OCI-LY1 (cell line): Measurements from ENCODE around the gene MFSD11.

Experiments
- H2AFZ ChIP-seq: fragments of 200-600 bp; sonication (generic), shearing (Covaris generic); 2 replicates; pipeline ENCODE4 v1.6.0; 2014; ENCODE audit warnings: antibody characterized with exemption, mild to moderate bottlenecking, low read length
- H3F3A ChIP-seq: fragments of 200-600 bp; sonication (generic), shearing (Covaris generic); 2 replicates; pipeline ENCODE4 v1.6.0; 2014; ENCODE audit warnings: mild to moderate bottlenecking, antibody characterized with exemption, low read length, moderate library complexity; ENCODE audit not compliant: insufficient read depth
- H3K27ac ChIP-seq: fragments of 200-600 bp; sonication (generic); 2 replicates; pipeline ENCODE4 v1.5.1; 2014; ENCODE audit warnings: low read length, mixed run types, mild to moderate bottlenecking, low read depth; ENCODE audit not compliant: poor library complexity, severe bottlenecking
- H3K27me3 ChIP-seq: fragments of 200-600 bp; sonication (generic); 2 replicates; pipeline ENCODE4 v1.6.0; 2014; ENCODE audit warnings: antibody characterized with exemption, mild to moderate bottlenecking, low read length, moderate library complexity; ENCODE audit not compliant: insufficient read depth
- H3K36me3 ChIP-seq: fragments of 200-600 bp; sonication (generic); 2 replicates; pipeline ENCODE4 v1.6.1; 2014; ENCODE audit warnings: mild to moderate bottlenecking, antibody characterized with exemption, low read length, moderate library complexity, mixed read lengths; ENCODE audit not compliant: insufficient read depth
- H3K4me1 ChIP-seq: fragments of 200-600 bp; sonication (generic); 2 replicates; pipeline ENCODE4 v1.5.1; 2014; ENCODE audit warnings: mild to moderate bottlenecking, low read length, moderate library complexity; ENCODE audit not compliant: insufficient read depth, severe bottlenecking
- H3K4me2 ChIP-seq: fragments of 200-600 bp; sonication (generic), shearing (Covaris generic); 2 replicates; pipeline ENCODE4 v1.6.1; 2014; ENCODE audit warnings: low read length
- H3K4me3 ChIP-seq: fragments of 200-600 bp; sonication (generic); 2 replicates; pipeline ENCODE4 v1.5.1; 2014; ENCODE audit warnings: low read length, low read depth, mild to moderate bottlenecking, mixed read lengths; ENCODE audit not compliant: poor library complexity, severe bottlenecking
- H3K79me2 ChIP-seq: fragments of 200-600 bp; shearing (Covaris generic); 2 replicates; pipeline ENCODE4 v1.6.1; 2016; ENCODE audit warnings: mixed run types, low read length, mixed read lengths; ENCODE audit not compliant: insufficient read depth
- H3K9ac ChIP-seq: fragments of 200-600 bp; sonication (generic), shearing (Covaris generic); 2 replicates; pipeline ENCODE4 v1.6.1; 2014; ENCODE audit warnings: mild to moderate bottlenecking, low read length, mixed read lengths
- H3K9me2 ChIP-seq: fragments of 200-600 bp; sonication (generic), shearing (Covaris generic); 2 replicates; pipeline ENCODE4 v1.6.1; 2014; ENCODE audit warnings: low read depth, mild to moderate bottlenecking, low read length, mixed read lengths
- H3K9me3 ChIP-seq: fragments of 200-600 bp; shearing (Covaris generic); 2 replicates; pipeline ENCODE4 v1.6.1; 2014; ENCODE audit warnings: low read length, mixed read lengths
- H4K20me1 ChIP-seq: fragments of 200-600 bp; sonication (generic), shearing (Covaris generic); 2 replicates; pipeline ENCODE4 v1.6.0; 2016; ENCODE audit warnings: mild to moderate bottlenecking, low read length; ENCODE audit not compliant: insufficient read depth
- EZH2 ChIP-seq: fragments of 200-600 bp; sonication (generic), shearing (Covaris generic); IDR thresholded peaks from 2 replicates; pipeline ENCODE4 v1.8.0; 2017; ENCODE audit warnings: borderline replicate concordance, mixed run types, mild to moderate bottlenecking, antibody characterized with exemption, low read length, moderate library complexity, mixed read lengths
- TF ChIP-seq, protein P1 (sequence below): fragments of 200-600 bp; sonication (generic), shearing (Covaris generic); IDR thresholded peaks from 2 replicates; pipeline ENCODE4 v1.5.1; 2017; ENCODE audit warnings: mild to moderate bottlenecking, antibody characterized with exemption, low read length, moderate library complexity, mixed read lengths

Gene MFSD11

DNA sequence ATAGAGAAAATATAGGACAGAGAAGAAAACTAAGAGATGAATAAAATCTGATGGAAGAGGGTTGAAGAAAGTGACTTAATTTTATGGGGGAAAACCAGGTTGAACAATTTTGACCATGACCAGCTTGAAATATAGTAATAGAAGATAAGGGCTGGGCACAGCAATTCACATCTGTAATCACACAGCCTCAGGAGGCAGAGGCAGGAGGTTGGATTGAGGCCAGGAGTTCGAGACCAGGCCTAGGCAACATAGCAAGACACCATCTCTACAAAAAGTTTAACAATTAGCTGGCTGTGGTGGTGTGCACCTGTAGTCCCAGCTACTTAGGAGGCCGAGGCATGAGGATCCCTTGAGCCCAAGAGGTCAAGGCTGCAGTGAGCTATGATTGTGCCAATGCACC, 35.8 kb upstream of the MFSD11 start:
- H3F3A ChIP-seq = no peaks in the 10 kb centered on the region
- H3K9me3 ChIP-seq = no peaks in the 10 kb centered on the region
- no peak overlapping the region for H3K4me2 ChIP-seq
- no peak overlapping the region for H3K4me3 ChIP-seq
- peaks cover 3% of the 10 kb centered on the region; the same call in 1 of the 2 replicates for H3K27me3 ChIP-seq
- no peaks in the 10 kb centered on the region for H3K79me2 ChIP-seq
- H3K9me2 ChIP-seq = no peaks in the 10 kb centered on the region
- TF ChIP-seq EZH2 = no peak
- TF ChIP-seq, protein P1, sequence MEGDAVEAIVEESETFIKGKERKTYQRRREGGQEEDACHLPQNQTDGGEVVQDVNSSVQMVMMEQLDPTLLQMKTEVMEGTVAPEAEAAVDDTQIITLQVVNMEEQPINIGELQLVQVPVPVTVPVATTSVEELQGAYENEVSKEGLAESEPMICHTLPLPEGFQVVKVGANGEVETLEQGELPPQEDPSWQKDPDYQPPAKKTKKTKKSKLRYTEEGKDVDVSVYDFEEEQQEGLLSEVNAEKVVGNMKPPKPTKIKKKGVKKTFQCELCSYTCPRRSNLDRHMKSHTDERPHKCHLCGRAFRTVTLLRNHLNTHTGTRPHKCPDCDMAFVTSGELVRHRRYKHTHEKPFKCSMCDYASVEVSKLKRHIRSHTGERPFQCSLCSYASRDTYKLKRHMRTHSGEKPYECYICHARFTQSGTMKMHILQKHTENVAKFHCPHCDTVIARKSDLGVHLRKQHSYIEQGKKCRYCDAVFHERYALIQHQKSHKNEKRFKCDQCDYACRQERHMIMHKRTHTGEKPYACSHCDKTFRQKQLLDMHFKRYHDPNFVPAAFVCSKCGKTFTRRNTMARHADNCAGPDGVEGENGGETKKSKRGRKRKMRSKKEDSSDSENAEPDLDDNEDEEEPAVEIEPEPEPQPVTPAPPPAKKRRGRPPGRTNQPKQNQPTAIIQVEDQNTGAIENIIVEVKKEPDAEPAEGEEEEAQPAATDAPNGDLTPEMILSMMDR = no peak
- no peak overlapping the region for H2AFZ ChIP-seq
- no peak overlapping the region for H3K9ac ChIP-seq
- H3K36me3 ChIP-seq = no peaks in the 10 kb centered on the region
- H3K4me1 ChIP-seq = peaks cover 4% of the 10 kb centered on the region
- H4K20me1 ChIP-seq = no peaks in the 10 kb centered on the region
- H3K27ac ChIP-seq = no peak overlapping the region

DNA sequence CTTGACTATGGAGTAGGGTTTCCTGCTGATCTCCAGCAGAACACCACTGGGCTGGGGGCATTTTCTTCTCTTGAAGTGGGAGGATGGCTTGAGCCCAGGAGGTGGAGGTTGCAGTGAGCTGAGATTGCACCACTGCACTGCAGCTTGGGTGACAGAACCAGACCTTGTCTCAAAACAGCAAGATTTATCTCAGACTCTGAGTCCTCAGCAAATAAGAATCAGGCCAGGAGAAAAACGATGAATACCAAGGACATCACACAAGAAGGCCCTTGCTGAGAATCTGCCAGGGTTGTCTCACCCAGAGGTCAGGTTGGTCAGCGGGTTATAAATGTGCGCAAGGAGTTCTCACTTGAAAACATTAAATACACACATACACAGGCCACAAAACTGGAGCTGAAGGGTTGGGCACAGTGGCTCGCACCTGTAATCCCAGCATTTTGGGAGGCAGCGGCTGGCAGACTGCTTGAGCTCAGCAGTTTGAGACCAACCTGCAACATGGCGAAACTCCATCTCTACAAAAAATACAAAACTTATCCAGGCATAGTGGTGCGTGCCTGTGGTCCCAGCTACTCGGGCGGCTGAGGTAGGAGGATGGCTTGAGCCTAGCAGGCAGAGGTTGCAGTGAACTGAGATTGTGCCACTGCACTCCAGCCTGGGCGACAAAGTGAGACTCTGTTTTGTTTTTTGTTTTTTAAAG, 34.8 kb upstream of the MFSD11 start:
- peaks cover 4% of the 10 kb centered on the region for H3K4me1 ChIP-seq
- no peak overlapping the region for H3K9ac ChIP-seq
- H4K20me1 ChIP-seq = no peaks in the 10 kb centered on the region

DNA sequence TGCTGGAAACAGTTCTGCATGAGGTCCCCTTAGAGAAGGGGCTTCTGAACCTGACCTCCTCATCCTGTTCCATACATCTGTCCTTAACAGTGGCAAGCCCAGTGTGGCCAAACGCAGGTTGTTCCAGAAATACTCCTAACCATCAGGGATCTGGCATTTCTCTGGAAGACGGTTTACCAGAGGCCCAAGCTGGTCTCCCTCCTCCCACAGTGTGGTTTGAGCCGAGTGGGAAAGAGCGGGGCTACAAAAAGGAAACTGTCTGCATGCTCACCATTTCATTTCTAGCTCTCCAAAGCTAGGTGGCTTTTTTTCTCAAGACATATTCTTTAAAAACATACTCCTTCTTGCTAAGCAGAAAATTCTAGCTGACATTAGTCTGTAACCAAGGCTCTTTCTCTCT, 33.1 kb upstream of the MFSD11 start:
- H3K4me2 ChIP-seq = no peak overlapping the region
- no peaks in the 10 kb centered on the region for H4K20me1 ChIP-seq
- TF ChIP-seq, protein P1 = no peak
- TF ChIP-seq EZH2 = no peak
- H3K27ac ChIP-seq = no peak overlapping the region
- H3K36me3 ChIP-seq = no peaks in the 10 kb centered on the region
- H3K27me3 ChIP-seq = peaks cover 3% of the 10 kb centered on the region; the same call in 1 of the 2 replicates
- no peaks in the 10 kb centered on the region for H3F3A ChIP-seq
- no peaks in the 10 kb centered on the region for H3K9me3 ChIP-seq
- no peak overlapping the region for H3K4me3 ChIP-seq
- H3K79me2 ChIP-seq = no peaks in the 10 kb centered on the region
- H2AFZ ChIP-seq = no peak overlapping the region
- peaks cover 4% of the 10 kb centered on the region for H3K4me1 ChIP-seq
- no peaks in the 10 kb centered on the region for H3K9me2 ChIP-seq
- H3K9ac ChIP-seq = no peak overlapping the region

More for the DNA sequence above, 34.8 kb upstream of the MFSD11 start:
- Histone ChIP-seq H3K27me3 (peaks cover 3% of the 10 kb centered on the region; the same call in 1 of the 2 replicates), H3K27ac (no peak overlapping the region), H3K4me3 (no peak overlapping the region), H3K9me3 (no peaks in the 10 kb centered on the region), H3K36me3 (no peaks in the 10 kb centered on the region), H3K79me2 (no peaks in the 10 kb centered on the region), H3F3A (no peaks in the 10 kb centered on the region), H3K4me2 (no peak overlapping the region), H2AFZ (no peak overlapping the region), H3K9me2 (no peaks in the 10 kb centered on the region)
- no peak for TF ChIP-seq EZH2
- TF ChIP-seq, protein P1 = no peak
